HUES64 (cell line): Measurements from ENCODE around the gene S100A16.
A peak's percentile ranks its signal among the peaks of the same experiment; 100 is the strongest.
"Not testable (repeated sequence)": the region's sequence is repeated elsewhere in the genome, so short reads cannot be mapped to it uniquely, and the experiment has no call there.

ENCODE experiments used
- H3K27ac ChIP-seq: 2 replicates; pipeline ENCODE4 v1.7.0; 2013; ENCODE audit warnings: low read depth, low read length, inconsistent platforms
- H3K27me3 ChIP-seq: 2 replicates; pipeline ENCODE4 v1.6.1; 2013; ENCODE audit warnings: mild to moderate bottlenecking, low read length; ENCODE audit not compliant: insufficient read depth
- H3K36me3 ChIP-seq: 2 replicates; pipeline ENCODE4 v1.6.1; 2013; ENCODE audit warnings: mild to moderate bottlenecking, low read length; ENCODE audit not compliant: insufficient read depth
- H3K4me1 ChIP-seq: 2 replicates; pipeline ENCODE4 v1.6.1; 2013; ENCODE audit warnings: mild to moderate bottlenecking, low read length, moderate library complexity; ENCODE audit not compliant: insufficient read depth
- H3K4me3 ChIP-seq: 2 replicates; pipeline ENCODE4 v1.5.1; 2013; ENCODE audit warnings: mild to moderate bottlenecking, low read length, moderate library complexity
- H3K9ac ChIP-seq: 2 replicates; pipeline ENCODE4 v1.6.1; 2013; ENCODE audit warnings: mild to moderate bottlenecking, low read depth, low read length
- H3K9me3 ChIP-seq: 2 replicates; pipeline ENCODE4 v1.6.1; 2013; ENCODE audit warnings: low read depth, low read length; ENCODE audit not compliant: insufficient read depth
- WGBS: fragments of 150-250, 120-280 bp; methylation state at CpG from one replicate; pipeline ENCODE4 v1.1.7; 2013; ENCODE audit warnings: missing lambda C conversion rate; 5-methylcytosine and 5-hydroxymethylcytosine counted together

Gene S100A16

DNA sequence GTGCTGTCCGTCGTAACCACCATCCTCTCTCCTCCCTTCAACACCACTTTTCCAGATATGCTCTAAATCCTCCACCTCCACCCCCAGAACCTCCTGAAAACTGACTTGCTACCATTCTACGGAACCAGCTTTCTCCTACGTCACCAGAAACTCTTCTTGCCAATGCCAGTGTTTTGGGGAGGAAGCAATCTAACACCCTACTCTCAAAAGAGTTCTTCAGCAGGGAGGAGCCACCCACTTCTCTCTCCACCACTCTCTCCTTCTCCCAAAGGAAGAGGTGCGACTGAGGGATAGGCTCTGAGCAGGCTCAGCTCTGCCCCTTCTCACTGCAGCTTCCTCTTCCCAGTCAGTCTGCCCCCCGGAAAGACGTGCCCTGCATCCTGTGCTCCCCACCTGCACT is 41.2 kb downstream of the S100A16 start:
- H3K9me3 ChIP-seq, result peaks cover 3% of the 10 kb centered on the region; the same call in 1 of the 2 replicates
- no peak overlapping the region for H3K4me3 ChIP-seq
- H3K9ac ChIP-seq, result no peak overlapping the region
- H3K27ac ChIP-seq, result no peak overlapping the region
- no peaks in the 10 kb centered on the region for H3K27me3 ChIP-seq
- H3K4me1 ChIP-seq, result peaks cover 16% of the 10 kb centered on the region
- no peaks in the 10 kb centered on the region for H3K36me3 ChIP-seq
- WGBS, result 84% methylated on average over 7 of the region's 7 CpGs

DNA sequence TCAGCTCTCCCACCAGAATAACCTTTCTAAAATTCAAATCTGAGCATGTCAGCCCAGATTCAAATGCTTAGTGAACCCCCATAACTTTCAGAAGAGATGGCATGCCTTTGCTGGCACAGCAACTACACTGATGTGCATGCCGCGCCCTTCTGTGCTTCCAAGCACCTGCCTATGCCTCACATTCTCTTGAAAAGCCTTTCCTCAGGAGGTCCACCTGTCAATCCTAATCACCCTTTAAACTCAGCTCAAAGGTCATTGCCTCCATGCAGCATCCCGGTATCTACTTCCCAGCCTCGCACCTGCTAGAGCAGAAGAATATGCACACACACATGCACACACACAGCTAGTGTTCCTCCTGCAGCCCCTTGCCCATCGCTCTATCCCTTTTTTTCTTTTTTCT is 42.1 kb downstream of the S100A16 start:
- 96% methylated on average over 5 of the region's 5 CpGs for WGBS
- Histone ChIP-seq H3K27ac (no peak overlapping the region), H3K9ac (no peak overlapping the region), H3K36me3 (no peaks in the 10 kb centered on the region), H3K4me3 (no peak overlapping the region), H3K4me1 (peaks cover 23% of the 10 kb centered on the region), H3K27me3 (no peaks in the 10 kb centered on the region), H3K9me3 (peaks cover 3% of the 10 kb centered on the region; the same call in 1 of the 2 replicates)

DNA sequence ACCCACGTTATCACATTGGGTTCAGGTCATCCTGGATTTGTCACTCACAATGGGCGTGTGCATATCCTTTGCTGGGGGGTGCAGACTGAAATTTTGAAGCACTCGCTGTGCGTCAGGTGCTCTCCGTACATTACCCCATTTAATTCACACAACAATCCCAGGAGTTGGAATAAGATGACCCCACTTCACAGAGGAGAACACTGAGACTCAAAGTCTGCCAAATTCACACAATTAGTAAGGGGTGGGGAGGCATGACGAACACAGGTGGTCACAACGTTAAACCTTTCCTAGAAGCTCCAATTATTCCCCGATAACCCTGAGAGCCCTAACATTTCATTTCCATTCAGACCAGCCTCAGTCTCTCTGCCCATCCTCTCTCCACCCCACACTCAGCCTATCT is 43.5 kb downstream of the S100A16 start:
- H3K36me3 ChIP-seq, result no peaks in the 10 kb centered on the region
- H3K4me3 ChIP-seq, result no peak overlapping the region
- WGBS, result 96% methylated on average over 8 of the region's 8 CpGs
- H3K9ac ChIP-seq, result no peak overlapping the region
- no peak overlapping the region for H3K27ac ChIP-seq
- no peaks in the 10 kb centered on the region for H3K27me3 ChIP-seq
- peaks cover 3% of the 10 kb centered on the region; the same call in 1 of the 2 replicates for H3K9me3 ChIP-seq
- H3K4me1 ChIP-seq, result peaks cover 31% of the 10 kb centered on the region

DNA sequence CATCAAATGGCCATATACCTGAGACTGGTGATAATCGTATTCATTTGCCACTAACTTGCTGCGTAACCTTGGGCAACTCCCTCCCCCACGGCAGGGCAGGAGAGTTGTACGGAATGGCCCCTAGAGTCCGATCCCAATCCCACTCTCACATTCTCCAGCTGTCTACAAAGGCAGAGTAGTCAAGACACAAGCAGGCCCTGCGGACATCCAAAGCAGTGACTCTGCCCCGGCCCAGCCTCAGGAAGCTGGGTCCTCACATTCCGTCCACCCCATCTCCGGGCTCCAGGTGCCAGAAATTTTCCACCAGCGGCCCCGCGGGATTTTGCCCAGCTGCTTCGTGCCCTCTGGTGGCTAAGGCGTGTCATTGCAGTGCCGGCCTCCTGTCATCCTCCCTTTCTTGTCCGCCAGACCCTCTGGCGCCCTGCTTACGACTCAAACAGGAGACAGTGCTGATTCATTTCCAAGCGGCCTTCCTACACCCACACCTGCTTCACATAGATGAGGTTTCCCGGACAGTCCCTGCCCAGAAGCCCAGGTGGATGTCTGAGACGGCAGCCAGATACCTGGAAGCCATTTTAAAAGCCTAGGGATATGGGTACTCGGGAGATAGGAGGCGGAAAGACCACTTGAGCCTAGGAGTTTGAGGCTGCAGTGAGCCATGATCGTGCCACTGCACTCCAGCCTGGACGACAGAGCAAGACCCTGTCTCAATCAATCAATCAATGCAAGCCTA is 44.4 kb downstream of the S100A16 start:
- Histone ChIP-seq H3K9me3 (no peaks in the 10 kb centered on the region), H3K4me3 (peak overlapping the region; percentile 15), H3K9ac (peak overlapping the region; percentile 9; the same call in 1 of the 2 replicates), H3K27ac (peak overlapping the region; percentile 0; the same call in 1 of the 2 replicates), H3K36me3 (no peaks in the 10 kb centered on the region), H3K27me3 (no peaks in the 10 kb centered on the region), H3K4me1 (peaks cover 31% of the 10 kb centered on the region)
- WGBS, result 22% methylated on average over 25 of the region's 25 CpGs

DNA sequence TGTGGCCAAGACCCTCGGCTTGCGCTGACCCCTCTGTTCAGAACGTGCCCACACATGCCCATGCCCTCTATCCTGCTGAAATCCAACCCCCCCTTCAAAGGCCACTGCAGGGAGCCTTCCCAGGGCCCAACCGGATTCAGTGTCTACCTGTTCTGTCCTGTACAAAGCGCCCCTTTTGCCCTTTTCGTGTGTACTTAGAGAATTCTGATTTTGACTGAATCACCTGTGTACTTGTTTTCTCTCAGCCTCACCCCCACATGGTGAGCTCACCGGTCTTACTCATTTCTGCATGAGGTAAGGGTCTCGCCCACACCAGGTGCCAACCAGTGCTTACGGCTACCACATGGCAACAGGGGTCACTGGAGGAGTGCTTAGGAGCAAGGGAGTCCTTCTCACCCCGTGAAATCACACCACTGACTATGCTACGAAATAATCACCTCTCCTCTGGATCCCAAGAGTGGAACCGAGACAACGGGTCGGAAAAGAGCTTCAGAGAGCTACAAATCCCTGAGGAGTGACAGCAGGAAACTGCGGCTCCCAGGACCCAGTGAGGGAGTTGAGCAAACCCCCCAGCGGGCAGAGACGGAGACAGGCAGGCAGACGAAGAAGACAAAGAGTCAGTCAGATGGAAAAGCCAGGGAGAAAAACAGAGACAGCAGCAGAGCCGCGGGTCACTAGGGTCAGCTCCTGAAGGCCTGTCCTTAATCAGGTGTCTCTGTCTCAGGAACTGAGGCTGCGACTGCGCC is 45.1 kb downstream of the S100A16 start:
- no peaks in the 10 kb centered on the region for H3K9me3 ChIP-seq
- WGBS, result 66% methylated on average over 22 of the region's 22 CpGs
- H3K27me3 ChIP-seq, result no peaks in the 10 kb centered on the region
- peaks cover 31% of the 10 kb centered on the region for H3K4me1 ChIP-seq
- H3K4me3 ChIP-seq, result peak overlapping the region; percentile 15
- peak overlapping the region; percentile 0; the same call in 1 of the 2 replicates for H3K27ac ChIP-seq
- peak overlapping the region; percentile 9; the same call in 1 of the 2 replicates for H3K9ac ChIP-seq
- no peaks in the 10 kb centered on the region for H3K36me3 ChIP-seq

DNA sequence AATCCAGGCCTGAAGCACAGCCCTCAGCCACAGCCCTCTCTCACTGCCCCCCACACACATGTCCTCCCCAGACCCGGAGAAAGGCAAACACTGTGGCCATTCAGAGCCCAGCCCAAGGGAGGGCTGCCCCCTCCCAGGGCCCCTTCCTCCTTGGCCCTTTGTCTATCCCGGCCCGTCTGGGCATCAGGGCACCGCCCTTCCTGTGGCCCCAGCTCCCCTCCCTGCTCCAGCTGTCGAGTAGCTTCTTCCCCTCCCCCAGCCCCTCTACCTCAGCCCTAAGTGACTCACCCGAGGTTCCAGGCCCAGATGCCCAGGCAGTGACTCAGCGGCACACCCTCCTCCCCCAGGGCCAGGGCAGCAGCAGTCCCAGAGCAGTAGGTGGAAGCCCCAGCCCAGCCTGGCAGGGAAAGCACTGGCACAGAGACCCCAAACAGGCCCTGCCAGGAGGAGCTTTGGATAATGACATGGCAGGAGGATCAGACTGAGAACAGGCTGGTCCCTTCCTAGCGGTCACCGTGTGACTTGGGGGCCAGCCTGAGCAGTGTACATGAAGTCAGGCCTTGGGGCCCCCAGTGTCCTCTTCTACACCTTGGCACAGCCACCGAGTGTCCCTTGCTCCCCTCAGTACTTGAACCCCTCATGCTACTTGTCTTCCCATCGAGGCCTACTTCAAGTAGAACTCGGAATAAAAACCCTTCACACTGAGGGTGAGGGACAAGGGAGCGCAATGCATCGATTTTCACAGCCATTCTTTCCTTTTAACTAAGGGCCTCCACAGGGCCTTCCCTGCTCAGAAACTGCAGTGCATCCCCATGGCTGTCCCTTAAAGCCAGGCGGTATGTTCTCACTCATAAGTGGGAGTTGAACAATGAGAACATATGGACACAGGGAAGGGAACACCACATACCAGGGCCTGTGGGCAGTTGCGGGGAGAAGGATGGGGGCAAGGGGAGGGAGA is 46.2 kb downstream of the S100A16 start:
- Histone ChIP-seq H3K4me1 (peaks cover 31% of the 10 kb centered on the region), H3K27me3 (no peaks in the 10 kb centered on the region), H3K36me3 (no peaks in the 10 kb centered on the region), H3K9ac (peak overlapping the region; percentile 71), H3K27ac (peak overlapping the region; percentile 66), H3K4me3 (no peak overlapping the region; the same call in 1 of the 2 replicates), H3K9me3 (no peaks in the 10 kb centered on the region)
- 44% methylated on average over 16 of the region's 16 CpGs for WGBS

DNA sequence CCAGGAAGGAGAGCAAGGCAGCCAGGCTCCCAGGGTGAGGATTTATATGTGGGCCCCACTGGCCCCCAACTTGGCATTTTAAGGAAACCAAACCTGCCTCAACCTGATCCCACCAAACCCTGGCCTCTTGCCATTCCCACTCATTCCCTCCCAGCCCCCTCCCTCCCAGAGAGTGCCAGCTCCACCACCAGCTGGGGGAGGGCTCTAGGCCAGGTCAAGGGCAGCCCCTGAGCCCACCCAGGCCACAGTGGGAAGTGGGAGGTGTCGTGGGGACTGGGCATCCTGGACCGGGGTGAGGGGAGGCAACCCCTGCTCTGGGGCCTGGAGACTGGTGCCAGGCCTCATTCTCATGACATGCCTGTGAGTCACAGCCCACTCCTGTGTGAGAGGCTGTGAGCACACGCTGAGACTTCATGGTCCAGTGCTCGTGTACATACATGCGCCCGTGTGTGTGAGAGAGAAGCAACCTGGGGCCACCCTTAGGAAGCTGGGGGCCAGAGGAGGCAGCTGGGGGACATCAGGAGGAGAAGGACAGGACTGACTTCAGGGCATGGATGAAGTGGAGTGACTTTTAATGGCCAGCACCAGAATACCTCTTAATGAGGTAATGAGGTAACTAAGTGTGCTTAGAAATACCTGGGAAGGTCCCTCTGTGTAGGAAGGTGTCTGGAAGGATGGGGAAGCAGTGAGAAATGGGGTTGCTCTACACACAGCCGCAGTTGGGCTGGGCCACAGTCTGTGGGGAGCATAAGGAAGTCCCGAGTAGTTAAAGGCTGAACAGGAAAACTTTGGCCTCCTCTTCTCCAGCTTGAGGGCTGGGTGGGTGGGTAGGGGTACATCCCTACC is 47.2 kb downstream of the S100A16 start, which contains the start of gene S100A2:
S100A2 (minus strand) TSS at position 316 of the 846 bp plus-strand sequence. CDS start 1,967 bp downstream, outside the sequence.
- H3K9ac ChIP-seq, result peak within 1 kb of the TSS; percentile 71
- H3K4me1 ChIP-seq, result peaks cover 31% of the 10 kb centered on the region
- no peaks in the 10 kb centered on the region for H3K36me3 ChIP-seq
- 74% methylated on average over 8 of the region's 8 CpGs for WGBS
- H3K9me3 ChIP-seq, result no peaks in the 10 kb centered on the region
- peak within 1 kb of the TSS; percentile 76 for H3K27ac ChIP-seq
- H3K27me3 ChIP-seq, result no peaks in the 10 kb centered on the region
- no peak within 1 kb of the TSS; the same call in 1 of the 2 replicates for H3K4me3 ChIP-seq

DNA sequence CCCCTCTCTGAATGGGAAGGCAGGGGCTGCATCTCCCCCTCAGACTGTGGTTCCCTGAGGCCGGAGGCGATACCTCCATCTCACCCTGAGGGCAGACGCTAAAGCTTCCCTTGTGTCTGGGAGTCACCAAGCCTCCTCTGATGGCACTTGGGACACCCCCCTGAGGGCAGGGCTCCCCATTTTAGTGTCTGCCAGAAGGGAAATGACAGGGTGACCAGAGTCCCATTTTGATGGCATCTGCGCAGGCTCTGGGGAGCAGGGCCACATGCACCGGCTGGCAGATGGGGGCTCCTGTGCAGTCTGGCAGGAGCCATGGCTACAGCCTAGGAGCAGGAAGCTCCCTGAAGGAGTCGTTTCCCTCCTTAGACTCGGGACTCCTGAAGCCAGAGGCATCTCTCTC is 48.9 kb downstream of the S100A16 start:
- Histone ChIP-seq H3K4me1 (peaks cover 31% of the 10 kb centered on the region), H3K9ac (no peak overlapping the region), H3K4me3 (no peak overlapping the region), H3K27me3 (no peaks in the 10 kb centered on the region), H3K9me3 (no peaks in the 10 kb centered on the region), H3K36me3 (no peaks in the 10 kb centered on the region), H3K27ac (no peak overlapping the region)
- 92% methylated on average over 7 of the region's 7 CpGs for WGBS

DNA sequence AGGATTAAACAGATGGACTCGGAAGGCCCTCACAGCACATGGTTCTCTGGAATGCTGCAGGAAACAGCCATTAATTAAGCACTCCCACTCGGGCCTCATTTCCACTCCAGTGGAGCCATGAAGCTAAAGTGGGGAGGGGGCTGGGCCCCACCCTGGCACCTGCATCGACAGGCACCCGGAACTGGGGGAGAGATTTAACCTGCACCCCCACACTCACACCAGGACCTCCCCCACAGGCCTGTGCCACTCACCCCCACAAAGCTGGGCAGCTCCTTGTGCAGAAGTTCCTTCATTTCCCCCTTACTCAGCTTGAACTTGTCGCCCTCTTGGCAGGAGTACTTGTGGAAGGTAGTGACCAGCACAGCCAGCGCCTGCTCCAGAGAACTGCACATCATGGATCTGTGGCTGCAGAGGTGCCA is 49.4 kb downstream of the S100A16 start:
- 81% methylated on average over 6 of the region's 6 CpGs for WGBS
- Histone ChIP-seq H3K4me1 (peaks cover 31% of the 10 kb centered on the region), H3K36me3 (no peaks in the 10 kb centered on the region), H3K9ac (no peak overlapping the region), H3K9me3 (no peaks in the 10 kb centered on the region), H3K27ac (no peak overlapping the region), H3K27me3 (no peaks in the 10 kb centered on the region), H3K4me3 (no peak overlapping the region)

DNA sequence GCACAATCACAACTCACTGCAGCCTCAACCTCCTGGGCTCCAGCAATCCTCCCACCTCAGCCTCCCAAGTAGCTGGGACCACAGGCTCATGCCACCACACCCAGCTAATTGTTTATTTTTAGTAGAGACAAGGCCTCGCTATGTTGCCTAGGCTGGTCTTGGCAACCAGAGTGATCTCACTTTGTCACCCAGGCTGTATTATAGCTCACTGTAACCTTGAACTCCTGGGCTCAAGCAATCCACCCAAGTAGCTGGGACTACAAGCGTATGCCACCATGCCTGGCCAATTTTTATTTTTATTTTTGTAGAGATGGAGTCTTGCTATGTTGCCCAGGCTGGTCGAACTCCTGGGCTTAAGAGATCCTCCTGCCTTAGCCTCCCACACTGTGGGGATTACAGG is 50.9 kb downstream of the S100A16 start:
- not testable (repeated sequence) for H3K36me3 ChIP-seq, H3K9ac ChIP-seq, H3K27ac ChIP-seq, H3K27me3 ChIP-seq, H3K9me3 ChIP-seq, H3K4me3 ChIP-seq
- peaks cover 18% of the 10 kb centered on the region for H3K4me1 ChIP-seq
- WGBS, result 92% methylated on average over 3 of the region's 3 CpGs
